GM15510 (cell line): ENCODE data around the gene ATL1.

ENCODE experiments used
- POLR2A ChIP-seq: IDR thresholded peaks from 3 replicates; pipeline ENCODE4 v1.6.1; 2011; ENCODE audit warnings: borderline replicate concordance; ENCODE audit not compliant: insufficient read length; ENCODE audit errors: extremely low read depth

The ATL1 gene

DNA sequence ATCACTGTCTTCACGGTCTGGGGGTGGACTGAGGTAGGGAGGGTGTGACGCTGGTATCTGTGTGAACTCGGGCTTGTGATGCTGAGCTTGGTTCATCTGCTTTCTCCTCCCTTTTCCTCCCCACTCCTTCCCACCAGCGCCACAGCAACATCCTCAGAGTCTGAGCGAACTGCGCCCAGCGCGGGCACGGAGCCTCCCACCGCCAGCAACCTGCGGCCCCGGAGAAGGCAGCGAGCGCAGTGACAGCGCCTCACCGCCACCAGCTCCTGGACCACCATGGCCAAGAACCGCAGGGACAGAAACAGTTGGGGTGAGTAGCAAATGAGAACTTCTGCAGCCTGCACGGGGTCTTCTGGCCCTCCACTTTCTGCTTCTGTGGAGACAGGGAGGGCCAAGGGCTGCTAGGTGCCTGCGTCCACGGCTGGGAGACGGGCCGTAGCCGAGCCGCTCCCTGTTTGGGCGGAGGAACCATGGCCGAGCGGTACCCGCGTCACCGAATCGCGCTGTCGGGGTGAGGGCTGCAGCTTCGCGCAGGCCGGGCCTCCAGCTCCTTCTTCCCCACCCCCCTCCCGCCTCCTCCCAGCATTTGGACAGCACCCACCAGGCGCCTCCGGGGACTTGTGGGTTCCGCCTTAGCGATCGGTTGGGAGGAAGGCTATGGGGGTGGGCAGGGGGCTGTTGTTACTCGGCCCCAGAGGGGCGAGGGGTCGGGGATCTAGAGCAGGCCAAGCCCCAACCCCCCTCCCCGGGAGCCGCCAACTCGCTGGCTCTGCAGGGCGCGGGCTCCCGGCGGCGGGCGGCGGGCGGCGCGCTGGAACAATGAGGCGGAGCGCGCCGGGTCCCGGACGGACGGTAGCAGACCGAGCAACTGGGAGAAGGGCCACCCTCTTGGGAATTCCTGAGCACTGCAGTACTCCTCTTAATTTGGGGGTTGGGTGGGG, at the start of gene ATL1:
Gene ATL1, plus strand, starts transcription at position 156 of the 941 bp plus-strand sequence. Its CDS starts 121 bp downstream, at position 277.
- no peak for TF ChIP-seq POLR2A

DNA sequence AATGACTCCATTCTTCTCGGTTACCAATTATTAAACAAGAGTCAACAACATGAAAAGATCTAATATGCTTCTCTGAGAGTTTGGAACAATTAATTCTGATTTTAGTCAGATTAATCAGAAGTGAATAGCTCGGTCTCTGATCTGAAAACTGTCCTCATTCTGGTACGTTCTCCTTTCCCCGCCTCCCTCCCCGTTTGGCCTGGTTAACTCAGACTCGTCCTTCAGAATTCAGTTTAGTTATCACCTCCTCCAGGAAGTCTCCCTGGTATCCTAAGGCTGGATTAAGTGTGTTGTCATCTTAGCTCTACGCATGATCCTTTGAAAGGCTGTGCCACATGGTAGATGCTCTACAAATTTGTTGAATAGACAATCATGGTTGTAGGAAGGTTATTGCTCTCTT, 49.8 kb upstream of the ATL1 start:
- TF ChIP-seq POLR2A = no peak

DNA sequence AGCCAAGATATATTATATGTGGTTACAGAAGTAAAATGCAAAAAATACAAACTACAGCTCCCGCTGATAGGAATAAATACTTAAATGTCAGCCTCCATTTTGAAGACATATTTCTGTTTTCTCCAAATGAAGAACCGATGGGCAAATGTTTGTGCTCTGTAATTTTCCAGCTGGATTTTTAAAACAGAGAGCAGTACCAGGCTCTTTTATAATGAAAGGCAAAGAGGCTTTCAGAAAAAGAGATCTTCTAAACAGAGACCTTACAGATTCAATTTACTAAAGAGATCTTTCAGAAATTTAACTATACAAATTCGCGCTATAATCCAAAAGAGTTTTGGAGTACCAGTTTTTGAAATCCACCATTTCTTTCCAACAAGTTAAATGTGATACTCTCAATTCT, 47.5 kb upstream of the ATL1 start:
- no peak for TF ChIP-seq POLR2A

DNA sequence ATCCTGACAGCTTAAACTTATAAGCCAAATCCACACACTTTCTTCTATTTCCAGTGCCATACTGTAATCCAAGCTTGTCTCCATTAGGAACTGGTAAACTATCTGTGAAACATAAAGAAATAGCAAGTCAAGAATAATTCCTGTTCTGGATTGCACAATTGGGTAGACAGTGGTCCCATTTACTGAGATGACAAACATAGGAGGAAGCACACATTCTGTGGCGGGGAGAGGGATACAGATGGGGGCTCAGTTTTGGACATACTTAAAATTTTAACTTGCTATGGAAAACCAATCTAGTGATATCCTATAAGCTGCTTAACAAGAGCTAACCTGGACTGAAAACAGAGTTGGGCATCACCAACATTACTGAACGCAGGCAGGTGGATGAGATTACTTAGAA, 43.9 kb upstream of the ATL1 start:
- TF ChIP-seq POLR2A = no peak

DNA sequence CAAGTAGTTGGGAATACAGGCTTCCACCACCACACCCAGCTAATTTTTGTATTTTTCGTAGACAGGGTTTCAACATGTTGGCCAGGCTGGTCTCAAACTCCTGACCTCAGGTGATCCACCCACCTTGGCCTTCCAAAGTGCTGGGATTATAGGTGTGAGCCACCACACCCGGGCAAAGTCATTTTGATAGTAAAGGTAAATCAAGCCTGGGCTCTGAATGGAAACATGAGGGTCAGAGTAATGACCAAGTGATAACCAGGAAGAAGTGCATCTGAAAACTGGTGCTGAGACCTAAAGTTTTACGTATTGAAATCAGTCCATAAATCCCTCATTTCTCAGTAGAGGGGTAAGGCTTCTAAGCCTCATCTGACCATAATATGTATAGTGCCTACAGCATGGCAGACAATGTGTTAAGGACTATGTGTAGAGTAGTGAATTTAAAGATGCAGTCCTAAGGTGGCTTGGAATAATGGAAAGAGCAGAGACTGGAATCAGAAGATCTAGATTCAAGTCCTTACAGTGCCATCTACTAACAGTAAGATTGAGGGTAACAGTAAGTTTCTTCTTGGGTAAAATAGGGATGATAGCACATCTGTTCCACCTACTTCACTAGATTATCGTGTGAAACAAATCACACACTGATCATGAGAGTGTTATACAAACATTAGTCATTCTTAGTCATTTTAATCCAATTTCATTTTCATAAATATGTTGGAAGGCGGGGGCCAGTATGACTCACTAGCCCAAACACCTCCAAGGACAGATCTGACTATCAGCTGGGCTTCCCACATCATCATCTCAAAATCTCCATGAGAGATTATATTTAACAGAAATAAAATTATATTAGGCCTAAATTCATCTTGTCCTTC, 38.8 kb upstream of the ATL1 start:
- no peak for TF ChIP-seq POLR2A

DNA sequence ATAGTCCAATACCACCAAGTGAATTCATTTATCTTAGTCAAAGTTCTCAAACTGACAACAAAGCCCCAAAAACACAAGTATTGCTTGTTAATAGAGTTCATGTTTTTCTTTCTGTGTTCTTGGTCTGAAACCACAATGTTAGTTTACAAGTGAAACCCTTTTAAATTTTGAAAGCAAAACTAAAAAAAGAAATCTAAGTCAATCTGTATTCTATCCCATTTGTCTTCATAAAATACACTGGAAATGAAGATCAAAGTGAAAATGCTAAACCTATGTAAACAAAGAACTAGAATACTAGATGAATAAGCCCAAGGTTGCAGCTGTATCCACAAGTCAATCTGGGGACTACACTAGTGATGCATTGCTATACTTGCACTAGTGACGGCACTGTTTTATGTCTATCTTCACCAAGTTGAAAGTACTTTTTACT, 38.0 kb upstream of the ATL1 start:
- TF ChIP-seq POLR2A = no peak

DNA sequence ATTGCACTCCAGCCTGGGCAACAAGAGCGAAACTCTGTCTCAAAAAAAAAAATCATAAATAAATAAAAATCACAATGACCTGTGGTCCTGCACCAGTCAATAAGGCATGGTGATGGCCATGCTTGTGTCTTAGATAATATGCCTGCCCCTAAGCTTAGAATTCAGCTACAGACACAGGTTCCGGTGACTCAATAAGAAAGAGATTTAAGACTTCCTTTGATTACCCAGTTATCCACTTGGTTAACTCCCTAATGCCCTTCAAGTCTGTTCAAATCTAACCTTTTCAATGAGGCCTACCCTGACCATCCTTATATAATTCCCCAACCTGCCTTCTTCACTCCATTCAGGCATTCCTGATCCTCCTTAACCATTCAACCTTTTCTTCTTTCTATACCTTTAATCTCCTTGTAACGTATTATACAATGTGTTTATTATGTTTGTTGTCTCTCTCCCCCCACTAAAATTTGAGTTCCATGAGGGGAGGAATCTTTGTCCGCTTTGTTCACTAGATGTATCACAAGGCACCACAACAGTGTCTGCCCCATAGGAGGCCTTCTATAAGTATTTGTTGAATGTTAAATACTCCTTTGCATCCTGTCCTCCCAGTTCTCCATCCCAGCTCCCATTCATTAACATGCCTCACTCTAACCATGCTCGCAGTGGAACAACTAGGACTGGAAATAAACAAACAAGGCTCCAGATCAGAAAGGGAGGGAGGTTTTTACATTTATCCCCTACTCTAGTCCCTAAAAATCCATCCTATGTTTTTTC, 36.5 kb upstream of the ATL1 start:
- no peak for TF ChIP-seq POLR2A

DNA sequence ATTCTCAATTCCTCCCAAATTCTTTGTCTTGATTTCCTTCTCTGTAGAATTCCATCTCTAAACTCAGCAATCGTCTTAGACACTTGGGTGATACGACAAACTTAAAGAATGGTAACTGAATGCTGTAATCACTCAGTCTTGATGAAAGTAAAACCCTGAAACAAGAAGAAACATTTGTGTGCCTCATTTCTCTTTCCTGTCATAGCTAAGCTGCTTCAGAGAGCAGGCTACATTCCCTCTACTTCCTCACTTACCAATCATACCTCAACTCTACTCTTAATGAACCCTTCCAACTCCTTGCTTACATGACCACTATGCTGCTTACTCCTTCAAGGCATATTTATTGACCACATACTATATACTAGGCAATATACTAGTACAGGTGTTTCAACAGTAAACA, 35.9 kb upstream of the ATL1 start:
- no peak for TF ChIP-seq POLR2A

DNA sequence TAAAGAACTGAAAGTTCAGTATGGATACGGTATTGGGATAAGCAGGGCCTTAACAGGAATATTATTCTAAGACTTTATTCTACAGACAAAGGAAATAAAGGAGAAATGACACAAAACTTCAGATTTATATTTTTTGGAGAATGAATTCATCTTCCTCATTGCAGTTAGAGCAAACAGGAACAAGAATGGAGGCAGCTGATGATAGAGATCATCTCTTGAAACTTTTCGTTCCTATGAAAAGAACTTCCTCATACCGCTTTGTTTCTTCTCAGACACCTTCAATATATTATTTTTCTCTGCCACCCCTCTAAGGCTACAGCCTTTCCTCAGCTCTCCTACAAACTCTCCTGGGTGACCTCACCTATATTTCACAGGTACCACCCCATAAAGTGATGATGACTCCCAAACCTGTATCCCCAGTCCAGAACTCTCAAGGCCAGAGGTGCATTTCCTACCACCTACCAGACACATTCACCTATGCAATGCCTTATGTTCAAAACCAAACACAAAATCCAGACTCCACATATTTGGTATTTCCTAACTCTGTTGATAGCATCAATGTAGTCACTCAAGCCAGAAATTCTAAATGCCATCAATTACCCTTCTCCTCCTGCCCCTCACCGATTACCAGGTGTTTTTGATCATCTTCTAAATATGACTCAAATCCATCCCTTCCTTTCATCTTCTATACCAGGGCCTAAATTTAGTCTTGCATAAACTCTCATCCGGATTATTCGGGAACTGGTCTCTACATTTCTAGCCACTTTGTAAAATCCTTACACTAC, 35.0 kb upstream of the ATL1 start:
- no peak for TF ChIP-seq POLR2A

DNA sequence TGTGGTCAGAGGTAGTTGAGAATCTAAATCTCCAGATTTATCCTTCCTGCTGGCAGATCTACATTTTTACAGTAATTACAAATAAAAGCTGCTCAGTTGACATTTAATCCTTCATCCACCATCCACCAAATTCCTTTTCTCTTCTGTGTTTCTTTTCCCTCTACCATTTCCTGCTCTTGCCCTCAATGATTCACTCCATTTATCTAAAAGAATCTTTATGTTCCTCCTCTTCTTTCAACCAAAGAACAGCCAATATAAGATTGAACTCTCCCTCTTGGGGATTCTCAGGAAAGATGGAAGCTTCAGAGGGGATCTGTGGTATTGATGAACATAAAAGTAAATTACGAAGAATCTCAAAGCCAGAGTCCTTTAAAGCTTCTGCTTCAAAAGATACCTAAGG, 31.9 kb upstream of the ATL1 start:
- TF ChIP-seq POLR2A = no peak

DNA sequence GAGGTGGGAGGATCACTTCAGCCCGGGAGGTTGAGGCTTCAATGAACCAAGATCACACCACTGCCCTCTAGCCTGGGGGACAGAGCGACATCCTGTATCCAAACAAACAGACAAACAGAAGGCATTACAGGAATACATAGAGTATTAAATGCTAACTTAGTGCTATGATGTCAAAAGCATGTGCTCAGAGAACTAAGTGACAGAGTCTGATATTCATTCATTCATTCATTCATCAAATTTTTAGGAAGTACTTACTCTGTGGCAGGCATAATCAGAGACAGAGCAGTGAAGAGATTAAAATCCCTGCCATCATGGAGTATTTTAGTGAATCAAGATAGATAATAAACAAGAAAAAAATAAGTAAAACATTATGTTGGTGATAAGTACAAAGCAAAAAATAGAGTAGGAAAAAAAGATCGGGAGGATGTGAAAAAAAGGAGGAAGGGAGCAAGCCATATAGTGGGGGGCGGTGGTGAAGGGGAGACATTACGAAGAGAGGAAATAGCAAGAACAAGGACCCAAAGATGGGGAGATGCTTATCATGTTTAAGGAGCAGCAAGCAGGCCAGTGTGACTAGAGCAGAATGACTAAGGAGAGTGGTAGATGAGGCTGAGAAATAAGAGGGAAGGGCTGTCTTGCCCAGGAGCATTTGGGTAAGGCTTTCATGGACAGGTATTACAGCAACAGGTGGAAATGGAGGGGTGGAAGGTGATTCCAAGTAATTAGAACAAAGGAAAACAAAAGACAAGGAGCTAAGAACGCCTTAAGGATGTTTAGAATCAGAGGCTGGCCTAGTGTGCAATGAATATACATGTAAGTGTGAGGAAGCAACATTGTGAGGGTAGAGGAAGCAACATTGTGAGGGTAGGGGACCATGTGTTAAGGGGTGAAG, 30.4 kb upstream of the ATL1 start:
- no peak for TF ChIP-seq POLR2A

DNA sequence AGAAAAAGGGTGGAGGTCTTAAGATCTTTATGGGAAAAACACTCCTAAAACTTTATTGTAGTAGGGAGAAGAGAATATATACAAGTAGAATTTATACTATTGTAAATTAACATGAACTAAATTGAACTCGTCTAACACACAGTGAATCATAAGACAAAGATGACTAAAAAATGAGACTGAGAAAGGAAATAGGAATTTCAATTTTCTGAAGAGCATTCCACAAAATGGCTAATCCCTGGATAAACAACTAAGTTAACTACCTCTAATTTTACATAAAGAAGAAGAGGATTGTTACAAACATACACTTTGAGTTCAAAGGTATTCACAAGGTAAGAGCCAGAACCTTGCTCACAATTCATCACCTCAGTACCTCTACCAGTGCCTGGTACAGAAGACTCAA, 29.6 kb upstream of the ATL1 start:
- no peak for TF ChIP-seq POLR2A

DNA sequence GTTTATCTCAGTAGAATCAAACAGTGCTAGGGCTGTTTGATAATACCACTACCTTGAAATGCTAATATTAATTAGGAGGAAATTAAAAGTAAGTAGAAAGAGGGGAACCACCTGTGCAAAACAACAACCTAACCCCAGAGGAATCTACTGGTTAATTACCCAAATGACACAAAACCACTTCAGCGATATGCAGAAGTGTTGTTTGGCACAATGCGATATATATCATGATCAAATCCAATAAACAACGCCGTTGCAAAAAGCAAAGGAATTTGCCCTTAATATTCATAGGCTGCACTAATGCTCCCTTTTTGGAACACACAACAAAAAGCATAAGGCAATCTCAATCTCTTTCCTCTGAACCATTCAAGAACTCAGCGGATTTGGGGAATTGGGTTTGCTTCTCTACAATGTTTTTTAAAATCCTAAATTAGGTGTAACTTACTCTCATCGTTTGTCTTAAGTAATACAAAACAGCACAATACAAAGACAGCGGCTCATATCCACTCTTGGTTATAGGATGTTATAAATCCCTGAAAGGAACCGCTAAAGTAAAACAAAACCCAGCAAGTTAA, 29.1 kb upstream of the ATL1 start:
- TF ChIP-seq POLR2A = no peak
